Psoas muscle (tissue), 8 donors: Measurements from ENCODE around the gene VRK1. TPM values are rescaled to one million over a fixed set of nuclear protein-coding genes. Genes with fewer than 3 reads are reported as not detected.
"Not testable (repeated sequence)": the region's sequence is repeated elsewhere in the genome, so short reads cannot be mapped to it uniquely, and the experiment has no call there.

ENCODE experiments used
- ATAC-seq, 4 donors: fragments of 200-7000 bp; cut with Tn5 transposase; one replicate each; pipeline ENCODE4 v1.9.1; 2020; ENCODE audit warnings: moderate library complexity in 3 of 4, mild to moderate bottlenecking in 2 of 4
- DNase-seq, 2 donors: peaks; one replicate each; pipeline ENCODE4 v3.0.0-alpha.2; 2020
- H3K27ac ChIP-seq: fragments of 200-600 bp; one replicate; pipeline ENCODE4 v1.8.0; 2022
- H3K27me3 ChIP-seq, 3 donors: fragments of 200-600 bp in 1 of 3; one replicate each; pipeline versions ENCODE4 v1.6.1 to v1.8.0; 2013 to 2022; ENCODE audit warnings: low read length in 2 of 3, mild to moderate bottlenecking in 2 of 3, moderate library complexity in 1 of 3; ENCODE audit not compliant: insufficient read depth in 3 of 3
- H3K36me3 ChIP-seq, 2 donors: fragments of 200-600 bp in 1 of 2; one replicate each; pipeline versions ENCODE4 v1.6.1 to v1.8.0; 2013 to 2022; ENCODE audit warnings: low read depth in 1 of 2, mild to moderate bottlenecking in 1 of 2, moderate library complexity in 1 of 2; ENCODE audit not compliant: insufficient read depth in 1 of 2
- H3K4me1 ChIP-seq: fragments of 200-600 bp; one replicate; pipeline ENCODE4 v1.8.0; 2022
- H3K4me3 ChIP-seq: fragments of 200-600 bp; one replicate; pipeline ENCODE4 v1.8.0; 2022; ENCODE audit warnings: mild to moderate bottlenecking
- H3K9me3 ChIP-seq: fragments of 200-600 bp; one replicate; pipeline ENCODE4 v1.8.0; 2022
- CTCF ChIP-seq: fragments of 200-600 bp; IDR thresholded peaks from one replicate; pipeline ENCODE4 v1.8.0; 2022; ENCODE audit warnings: antibody characterized with exemption
- WGBS, 3 donors: extraction: QIAGEN DNeasy Blood & Tissue Kit; methylation state at CpG; one replicate each; pipeline versions ENCODE4 v1.1.6 to v1.1.7; 2013; 5-methylcytosine and 5-hydroxymethylcytosine counted together
- intact Hi-C, 2 donors: fragments of 100-400 bp; cut with DNase I; formaldehyde crosslinking; loops; one replicate each; pipeline versions ENCODE4 v1.11.0 to v1.14.2; 2022
- polyA plus RNA-seq, 3 donors: library from polyadenylated mRNA; stranded (reverse); fragments of 200-250 nt; gene quantifications; one replicate each; pipeline ENCODE4 v1.2.3, GENCODE V29; 2013
- total RNA-seq, 4 donors: library from RNA; stranded (reverse); fragmentation: NEBNext Ultra II Directional in 2 of 4; extraction: Animal tissue kit (Norgen Biotek cat#: 25700) in 2 of 4; gene quantifications; one replicate each; pipeline versions ENCODE4 v1.2.1 to v1.2.4, GENCODE V29; 2021 to 2023
- donor health status: healthy with polysubstance abuse.
- donor health status: DM: no; HTN: no; CAD: no; lungs with moderate emphysema.
- donor health status: Bipolar disorder and iron deficiency.
- donor health status: healthy.
- donor health status: DM: yes; HTN: yes; CAD: no.
- donor health status: DM: no; HTN: no; CAD: no.
- donor health status: DM: no; HTN: no; CAD: no.
- donor health status: DM: yes; HTN: yes; CAD: no.

VRK1 gene
- total and polyA plus RNA-seq, 7 donors = 2.5 to 4.9 (median 4.0) TPM

- no peak for TF ChIP-seq CTCF
Measured at GRCh38 chr14:96756745-96757144, 40.4 kb upstream of the VRK1 start.

GRCh38 chr14:96757456-96757855, 39.7 kb upstream of the VRK1 start:
- Histone ChIP-seq H3K27me3 (peaks cover 0 to 4% (median 3%) of the 10 kb centered on the region in 3 donors), H3K27ac (no peak overlapping the region), H3K4me3 (no peak overlapping the region), H3K36me3 (no peaks in the 10 kb centered on the region), H3K4me1 (no peaks in the 10 kb centered on the region), H3K9me3 (no peaks in the 10 kb centered on the region)
- no peak for TF ChIP-seq CTCF
- intact Hi-C loops = no loop called here
- DNase-seq = no peak
- ATAC-seq = no peak
- WGBS, 3 donors = 58 to 71% (median 69%) methylated on average over 7 of the region's 7 CpGs

More at GRCh38 chr14:96756745-96757144, 40.4 kb upstream of the VRK1 start:
- ATAC-seq = no peak
- Histone ChIP-seq H3K27me3 (peaks cover 0 to 4% (median 3%) of the 10 kb centered on the region in 3 donors), H3K4me3 (no peak overlapping the region), H3K36me3 (no peaks in the 10 kb centered on the region), H3K9me3 (no peaks in the 10 kb centered on the region), H3K27ac (no peak overlapping the region), H3K4me1 (no peaks in the 10 kb centered on the region)
- intact Hi-C loops = no loop called here
- DNase-seq = no peak
- WGBS, 3 donors = 63 to 78% (median 67%) methylated on average over 5 of the region's 5 CpGs

- Histone ChIP-seq H3K36me3 (no peaks in the 10 kb centered on the region), H3K4me3 (no peak overlapping the region), H3K9me3 (no peaks in the 10 kb centered on the region), H3K4me1 (no peaks in the 10 kb centered on the region), H3K27ac (no peak overlapping the region), H3K27me3 (peaks cover 0 to 4% (median 0%) of the 10 kb centered on the region in 3 donors)
- 81 to 88% (median 85%) methylated on average over 6 of the region's 6 CpGs for WGBS, 3 donors
- no peak for DNase-seq
- TF ChIP-seq CTCF = no peak
- intact Hi-C loops = no loop called here
- ATAC-seq = no peak
Measured at GRCh38 chr14:96761066-96761465, 36.1 kb upstream of the VRK1 start.

GRCh38 chr14:96762650-96763049, 34.5 kb upstream of the VRK1 start:
- ATAC-seq (peak; percentile 56 to 89 (median 80)), DNase-seq (no peak)
- Histone ChIP-seq H3K27me3 (peaks cover 0 to 4% (median 0%) of the 10 kb centered on the region in 3 donors), H3K27ac (no peak overlapping the region), H3K4me3 (peak overlapping the region; percentile 33), H3K36me3 (no peaks in the 10 kb centered on the region), H3K9me3 (no peaks in the 10 kb centered on the region), H3K4me1 (no peaks in the 10 kb centered on the region)
- intact Hi-C loops = no loop called here
- no peak for TF ChIP-seq CTCF
- WGBS, 3 donors = 2 to 9% (median 5%) methylated on average over 3 of the region's 3 CpGs

GRCh38 chr14:96764012-96764411, 33.2 kb upstream of the VRK1 start:
- ATAC-seq (no peak), DNase-seq (no peak)
- Histone ChIP-seq H3K27ac (no peak overlapping the region), H3K4me3 (no peak overlapping the region), H3K9me3 (no peaks in the 10 kb centered on the region), H3K27me3 (peaks cover 0 to 4% (median 0%) of the 10 kb centered on the region in 3 donors), H3K36me3 (no peaks in the 10 kb centered on the region), H3K4me1 (no peaks in the 10 kb centered on the region)
- 78 to 84% (median 81%) methylated on average over 7 of the region's 7 CpGs for WGBS, 3 donors
- intact Hi-C loops = no loop called here
- TF ChIP-seq CTCF = no peak

- ATAC-seq, DNase-seq, H3K9me3 ChIP-seq, H3K4me3 ChIP-seq, intact Hi-C loops, H3K27me3 ChIP-seq, H3K36me3 ChIP-seq, H3K27ac ChIP-seq, H3K4me1 ChIP-seq: not testable (repeated sequence)
- WGBS, 3 donors = no CpG with 5 or more reads among the region's 1 CpG
Measured at GRCh38 chr14:96765205-96765604, 32.0 kb upstream of the VRK1 start.
